ENCODE results near the gene VPS26C.

The VPS26C gene

DNA sequence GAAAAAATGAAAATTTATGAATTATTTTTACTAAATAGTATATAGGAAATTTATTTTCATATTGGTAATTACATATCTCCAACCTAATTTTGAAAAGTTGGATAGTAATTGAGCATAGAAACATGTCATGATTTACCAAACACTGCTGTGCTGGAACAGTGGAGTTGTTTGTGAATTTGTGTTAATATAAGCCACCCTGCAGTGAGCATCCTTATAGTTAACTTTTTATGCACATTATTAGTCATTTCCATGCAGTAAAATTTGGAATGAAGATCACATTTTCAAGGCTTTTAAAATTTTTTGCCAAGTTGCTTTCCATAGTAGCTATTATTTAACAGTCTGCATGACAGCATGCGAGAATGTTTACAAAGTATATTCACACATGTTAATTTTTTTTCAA lies 78.3 kb downstream of the VPS26C start:
- H3K9me3 ChIP-seq (ENCODE audit: severe bottlenecking) = no peaks in the 10 kb centered on the region
- DNase-seq = no peak
- TF ChIP-seq, protein P1, sequence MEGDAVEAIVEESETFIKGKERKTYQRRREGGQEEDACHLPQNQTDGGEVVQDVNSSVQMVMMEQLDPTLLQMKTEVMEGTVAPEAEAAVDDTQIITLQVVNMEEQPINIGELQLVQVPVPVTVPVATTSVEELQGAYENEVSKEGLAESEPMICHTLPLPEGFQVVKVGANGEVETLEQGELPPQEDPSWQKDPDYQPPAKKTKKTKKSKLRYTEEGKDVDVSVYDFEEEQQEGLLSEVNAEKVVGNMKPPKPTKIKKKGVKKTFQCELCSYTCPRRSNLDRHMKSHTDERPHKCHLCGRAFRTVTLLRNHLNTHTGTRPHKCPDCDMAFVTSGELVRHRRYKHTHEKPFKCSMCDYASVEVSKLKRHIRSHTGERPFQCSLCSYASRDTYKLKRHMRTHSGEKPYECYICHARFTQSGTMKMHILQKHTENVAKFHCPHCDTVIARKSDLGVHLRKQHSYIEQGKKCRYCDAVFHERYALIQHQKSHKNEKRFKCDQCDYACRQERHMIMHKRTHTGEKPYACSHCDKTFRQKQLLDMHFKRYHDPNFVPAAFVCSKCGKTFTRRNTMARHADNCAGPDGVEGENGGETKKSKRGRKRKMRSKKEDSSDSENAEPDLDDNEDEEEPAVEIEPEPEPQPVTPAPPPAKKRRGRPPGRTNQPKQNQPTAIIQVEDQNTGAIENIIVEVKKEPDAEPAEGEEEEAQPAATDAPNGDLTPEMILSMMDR (IDR thresholded peaks at IDR 0.05; ENCODE audit: low read depth, low read length) = no peak
- peaks cover 91% of the 10 kb centered on the region for H3K36me3 ChIP-seq
- no peak overlapping the region for H3K27ac ChIP-seq
- no peak overlapping the region for H3K4me3 ChIP-seq (ENCODE audit: low read depth, low read length)
- H3K27me3 ChIP-seq (ENCODE audit: insufficient read depth, low read depth, severe bottlenecking) = no peaks in the 10 kb centered on the region

DNA sequence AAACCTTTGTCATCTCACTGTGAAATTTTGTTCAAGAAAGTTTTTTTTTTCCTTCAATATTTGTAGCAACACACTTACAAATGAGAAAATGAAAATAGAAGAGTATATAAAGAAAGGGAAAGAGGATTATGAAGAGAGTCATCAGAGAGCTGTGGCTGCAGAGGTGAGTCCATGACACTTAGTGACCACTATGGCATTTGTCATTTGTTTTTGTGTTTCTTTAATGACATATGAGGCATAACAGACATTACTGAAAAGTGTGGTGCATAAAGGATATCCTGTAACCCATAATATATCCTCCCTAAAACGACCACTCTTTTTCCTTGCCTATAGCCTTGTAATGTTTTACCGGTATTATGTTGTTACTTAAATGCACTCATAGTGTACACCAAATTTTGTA lies 80.2 kb downstream of the VPS26C start:
- Histone ChIP-seq H3K4me3 (ENCODE audit: low read depth, low read length) (no peak overlapping the region), H3K27ac (no peak overlapping the region), H3K36me3 (peaks cover 89% of the 10 kb centered on the region), H3K27me3 (ENCODE audit: insufficient read depth, low read depth, severe bottlenecking) (no peaks in the 10 kb centered on the region), H3K9me3 (ENCODE audit: severe bottlenecking) (no peaks in the 10 kb centered on the region)
- no peak for DNase-seq
- TF ChIP-seq, protein P1 (IDR thresholded peaks at IDR 0.05; ENCODE audit: low read depth, low read length) = no peak

DNA sequence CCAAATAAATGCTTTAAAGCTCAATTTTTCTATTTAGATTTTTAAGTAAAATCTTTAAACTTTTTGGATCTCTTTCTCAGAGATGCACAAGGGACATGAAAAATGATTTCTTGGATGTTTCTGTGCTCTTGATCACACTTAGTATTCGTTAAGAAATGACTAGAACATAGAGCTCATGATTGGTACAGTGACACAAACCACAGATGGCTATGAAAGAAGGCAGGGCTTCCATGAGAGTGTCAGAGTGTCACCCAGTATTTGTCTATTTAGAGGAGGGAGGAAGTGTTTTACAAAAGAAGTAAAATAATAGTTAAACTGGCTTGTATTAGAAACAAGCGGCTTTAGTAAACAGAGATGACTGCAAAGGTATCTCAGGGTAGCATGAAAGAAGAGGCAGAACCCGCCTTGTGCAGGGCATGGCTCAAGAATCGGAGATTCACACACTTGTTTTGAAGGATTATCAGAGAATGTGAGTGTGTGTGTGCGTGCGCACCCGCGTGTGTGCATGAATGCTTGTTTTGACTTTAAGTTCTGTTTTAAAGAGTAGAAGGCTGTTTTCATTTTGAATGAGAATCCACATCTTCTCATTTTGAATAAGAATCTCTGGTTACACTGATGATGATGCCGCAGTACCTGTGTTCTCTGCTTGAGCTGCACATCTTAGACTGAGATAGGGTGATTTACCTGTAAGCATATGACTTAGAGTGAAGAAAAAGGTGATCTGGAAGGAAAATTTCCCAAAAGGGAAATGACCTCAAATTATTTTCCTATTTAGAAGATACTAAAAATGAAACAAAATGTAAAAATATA lies 82.1 kb downstream of the VPS26C start:
- TF ChIP-seq, protein P1 (IDR thresholded peaks at IDR 0.05; ENCODE audit: low read depth, low read length) = no peak
- H3K9me3 ChIP-seq (ENCODE audit: severe bottlenecking) = no peaks in the 10 kb centered on the region
- H3K36me3 ChIP-seq = peaks cover 88% of the 10 kb centered on the region
- no peak overlapping the region for H3K27ac ChIP-seq
- H3K27me3 ChIP-seq (ENCODE audit: insufficient read depth, low read depth, severe bottlenecking) = no peaks in the 10 kb centered on the region
- DNase-seq = no peak
- no peak overlapping the region for H3K4me3 ChIP-seq (ENCODE audit: low read depth, low read length)

DNA sequence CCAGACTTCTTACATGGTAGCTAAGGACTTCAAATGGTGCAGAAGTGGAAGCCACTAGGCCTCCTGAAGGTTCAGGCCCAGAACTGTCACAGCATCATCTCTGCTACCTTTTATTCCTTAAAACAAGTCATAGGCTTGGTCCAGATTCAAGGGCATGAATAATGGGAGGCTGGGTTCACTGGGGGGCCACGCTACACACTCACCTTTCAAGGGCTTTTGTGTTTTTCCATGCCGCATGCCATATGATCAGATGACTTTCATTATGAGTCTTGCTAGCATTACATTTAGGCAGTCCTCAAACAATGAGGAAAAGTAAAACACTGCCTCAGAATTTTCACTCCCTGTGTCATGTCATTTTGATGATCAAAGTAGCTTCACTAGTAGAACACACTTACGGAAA lies 83.4 kb downstream of the VPS26C start:
- no peak for DNase-seq
- Histone ChIP-seq H3K36me3 (peaks cover 89% of the 10 kb centered on the region), H3K9me3 (ENCODE audit: severe bottlenecking) (no peaks in the 10 kb centered on the region), H3K27ac (no peak overlapping the region), H3K27me3 (ENCODE audit: insufficient read depth, low read depth, severe bottlenecking) (no peaks in the 10 kb centered on the region), H3K4me3 (ENCODE audit: low read depth, low read length) (no peak overlapping the region)
- TF ChIP-seq, protein P1 (IDR thresholded peaks at IDR 0.05; ENCODE audit: low read depth, low read length) = no peak

DNA sequence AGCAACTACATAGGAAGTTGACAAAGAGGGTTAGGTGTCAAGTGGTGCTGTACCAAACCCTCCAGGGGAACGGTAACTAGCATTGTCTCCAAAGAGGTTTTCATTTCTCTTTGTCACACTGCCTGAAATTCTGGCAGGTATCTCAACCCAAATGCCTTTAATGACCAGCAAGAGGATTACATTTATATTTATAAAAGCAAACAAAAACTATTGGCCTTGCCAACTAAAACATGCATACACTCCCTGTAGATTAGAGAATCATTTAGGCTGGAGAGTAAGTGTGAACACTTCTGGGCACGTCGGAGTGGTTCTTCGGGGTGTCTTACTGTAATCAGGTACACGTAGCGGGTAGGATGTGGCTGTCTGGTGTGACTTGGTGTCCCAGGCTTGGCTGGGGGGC lies 84.9 kb downstream of the VPS26C start:
- no peaks in the 10 kb centered on the region for H3K27me3 ChIP-seq (ENCODE audit: insufficient read depth, low read depth, severe bottlenecking)
- no peaks in the 10 kb centered on the region for H3K9me3 ChIP-seq (ENCODE audit: severe bottlenecking)
- H3K36me3 ChIP-seq = peaks cover 89% of the 10 kb centered on the region
- H3K4me3 ChIP-seq (ENCODE audit: low read depth, low read length) = no peak overlapping the region
- no peak for DNase-seq
- TF ChIP-seq, protein P1 (IDR thresholded peaks at IDR 0.05; ENCODE audit: low read depth, low read length) = no peak
- no peak overlapping the region for H3K27ac ChIP-seq

DNA sequence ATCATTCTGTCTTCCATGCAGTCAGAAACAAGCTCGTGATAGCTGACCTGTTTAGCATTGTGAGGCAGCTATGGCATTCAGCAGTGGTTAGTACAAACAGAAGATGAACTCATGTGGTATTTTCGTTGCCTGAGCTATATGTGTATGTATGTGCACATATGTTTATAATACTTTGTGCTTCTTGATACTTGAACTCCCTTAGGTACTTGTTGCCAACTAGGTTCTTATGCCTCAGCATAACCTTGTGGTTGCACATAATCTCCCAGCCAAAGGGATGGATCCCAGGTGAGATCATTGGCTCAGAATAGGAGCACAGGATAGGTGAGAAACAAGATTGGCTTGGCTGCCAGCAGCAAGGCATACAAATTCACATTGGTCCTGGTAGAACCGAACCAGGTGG lies 86.1 kb downstream of the VPS26C start:
- Histone ChIP-seq H3K4me3 (ENCODE audit: low read depth, low read length) (no peak overlapping the region), H3K27me3 (ENCODE audit: insufficient read depth, low read depth, severe bottlenecking) (no peaks in the 10 kb centered on the region), H3K36me3 (peaks cover 89% of the 10 kb centered on the region), H3K9me3 (ENCODE audit: severe bottlenecking) (no peaks in the 10 kb centered on the region), H3K27ac (no peak overlapping the region)
- TF ChIP-seq, protein P1 (IDR thresholded peaks at IDR 0.05; ENCODE audit: low read depth, low read length) = no peak
- DNase-seq = no peak
